Epithelial cell of proximal tubule (primary cell): ENCODE results near the gene MAOB. TPM values are rescaled to one million over a fixed set of nuclear protein-coding genes. Genes with fewer than 3 reads are reported as not detected.
A peak's percentile ranks its signal among the peaks of the same experiment; 100 is the strongest.

Experiments
- DNase-seq: peaks from one replicate; pipeline ENCODE4 v3.0.0-alpha.2; 2011; ENCODE audit warnings: low read depth
- H3K4me3 ChIP-seq: 2 replicates; pipeline ENCODE4 v1.5.1; 2011; ENCODE audit warnings: low read depth, mild to moderate bottlenecking, low read length
- CTCF ChIP-seq: conservative IDR thresholded peaks from 2 replicates; pipeline ENCODE4 v1.5.1; 2012; ENCODE audit warnings: low read depth, mild to moderate bottlenecking, low read length
- total RNA-seq: library from RNA; depleted of rRNA; stranded (reverse); fragments of >200 nt; gene quantifications from 2 replicates; pipeline ENCODE4 v1.2.3, GENCODE V29; 2015

The MAOB gene
- total RNA-seq, 1 donor from 2014 or later, result 1.9 TPM

DNA sequence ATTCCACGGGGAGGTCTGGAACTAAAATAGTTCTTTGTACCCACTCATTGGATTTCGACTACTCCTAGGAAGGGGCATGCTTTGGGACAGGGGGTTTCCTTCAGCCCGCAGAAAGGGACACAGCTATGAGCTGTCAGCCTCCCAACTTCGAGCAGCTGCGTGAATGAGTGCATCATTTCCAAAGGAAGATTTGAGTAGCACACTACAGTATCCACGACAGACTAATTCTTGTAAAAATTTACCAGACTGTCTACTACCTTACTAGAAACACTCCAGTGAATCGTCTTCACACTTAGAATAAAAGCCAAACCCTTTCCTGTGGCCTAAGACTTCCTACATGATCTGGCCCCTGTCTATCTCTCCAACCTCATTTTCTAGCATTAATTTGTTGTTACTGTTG, 124.2 kb downstream of the MAOB start:
- TF ChIP-seq CTCF, result no peak
- no peak for DNase-seq
- H3K4me3 ChIP-seq, result no peak overlapping the region

DNA sequence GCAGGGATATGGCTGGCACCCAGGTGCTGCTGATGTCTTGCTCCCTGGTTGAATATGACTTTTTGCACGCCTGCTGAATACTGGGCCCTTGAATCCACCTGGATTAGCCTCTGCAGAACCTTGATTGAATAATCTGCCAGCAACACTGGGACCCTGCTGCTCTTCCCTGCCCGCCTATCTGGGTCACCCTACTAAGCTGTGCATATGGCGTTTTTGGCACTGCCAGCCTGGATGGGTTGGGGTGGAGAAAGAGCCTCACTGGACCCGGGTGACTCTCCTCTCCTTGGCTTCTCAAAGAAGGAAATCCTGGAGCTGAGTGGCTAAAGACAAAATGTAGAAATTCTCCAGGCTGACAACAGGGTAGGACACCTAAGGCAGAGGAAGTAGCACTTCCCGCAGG, 126.2 kb downstream of the MAOB start:
- no peak overlapping the region for H3K4me3 ChIP-seq
- TF ChIP-seq CTCF, result no peak
- DNase-seq, result no peak

DNA sequence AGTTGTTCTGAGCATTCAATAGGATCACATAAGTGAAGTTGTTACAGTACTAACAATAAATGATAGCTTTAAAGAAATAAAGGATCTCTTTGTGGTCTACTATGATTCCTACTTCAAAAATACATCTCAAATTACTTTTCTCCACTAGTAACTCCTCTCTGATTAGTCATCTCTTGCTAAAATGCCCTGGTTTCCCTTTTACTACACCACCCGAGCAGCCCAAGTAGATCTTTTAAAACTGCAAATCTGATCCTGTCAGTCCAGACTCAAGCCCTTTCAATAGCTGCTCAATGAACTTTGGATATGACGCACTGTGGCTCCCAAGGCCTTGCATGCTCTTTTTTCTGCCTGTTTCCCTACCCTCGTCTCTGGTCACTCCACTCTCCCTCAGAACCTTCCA, 128.6 kb downstream of the MAOB start:
- DNase-seq, result no peak
- no peak overlapping the region for H3K4me3 ChIP-seq
- TF ChIP-seq CTCF, result no peak

- TF ChIP-seq CTCF, result peak; percentile 44
- H3K4me3 ChIP-seq, result no peak overlapping the region
- no peak for DNase-seq
Observed at GRCh38 chrX:43750248-43750676, 132.0 kb downstream of the MAOB start.

- no peak for DNase-seq
- H3K4me3 ChIP-seq, result no peak overlapping the region
- no peak for TF ChIP-seq CTCF
Observed at GRCh38 chrX:43747476-43747875, 134.8 kb downstream of the MAOB start.

GRCh38 chrX:43745938-43746721, 136.1 kb downstream of the MAOB start:
- no peak for TF ChIP-seq CTCF
- H3K4me3 ChIP-seq, result no peak overlapping the region
- no peak for DNase-seq

DNA sequence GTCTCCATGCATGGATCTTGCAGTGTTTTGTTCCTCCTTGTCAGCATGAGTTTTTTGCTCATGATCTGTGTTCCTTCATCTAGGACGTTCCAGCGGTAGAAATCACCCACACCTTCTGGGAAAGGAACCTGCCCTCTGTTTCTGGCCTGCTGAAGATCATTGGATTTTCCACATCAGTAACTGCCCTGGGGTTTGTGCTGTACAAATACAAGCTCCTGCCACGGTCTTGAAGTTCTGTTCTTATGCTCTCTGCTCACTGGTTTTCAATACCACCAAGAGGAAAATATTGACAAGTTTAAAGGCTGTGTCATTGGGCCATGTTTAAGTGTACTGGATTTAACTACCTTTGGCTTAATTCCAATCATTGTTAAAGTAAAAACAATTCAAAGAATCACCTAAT, 138.0 kb downstream of the MAOB start:
- DNase-seq, result peak; percentile 72
- TF ChIP-seq CTCF, result no peak
- peak overlapping the region; percentile 38 for H3K4me3 ChIP-seq
